ENCODE measurements around the gene GALE.
A peak's percentile ranks its signal among the peaks of the same experiment; 100 is the strongest.
"Not testable (repeated sequence)": the region's sequence is repeated elsewhere in the genome, so short reads cannot be mapped to it uniquely, and the experiment has no call there.

Gene GALE

GRCh38 chr1:23806280-23806679 is 5.7 kb upstream of the GALE start:
- peaks cover 4% of the 10 kb centered on the region for H3K4me1 ChIP-seq (ENCODE audit: control insufficient read depth, insufficient read depth, low read length)

GRCh38 chr1:23805025-23805424 is 4.5 kb upstream of the GALE start:
- H3K9ac ChIP-seq (ENCODE audit: low read depth, low read length), result no peak overlapping the region
- H3K27me3 ChIP-seq (ENCODE audit: control insufficient read depth, insufficient read depth, low read length), result no peaks in the 10 kb centered on the region
- H3K9me3 ChIP-seq (replicated peaks; ENCODE audit: low read length), result no peaks in the 10 kb centered on the region
- no peak overlapping the region for H3K4me3 ChIP-seq (ENCODE audit: low read length)
- peaks cover 6% of the 10 kb centered on the region for H3K4me1 ChIP-seq (ENCODE audit: control insufficient read depth, insufficient read depth, low read length)
- H3K36me3 ChIP-seq (ENCODE audit: insufficient read depth, low read length), result peaks cover 15% of the 10 kb centered on the region
- H3K4me2 ChIP-seq (ENCODE audit: low read length), result no peak overlapping the region

More at GRCh38 chr1:23806280-23806679, 5.7 kb upstream of the GALE start:
- Histone ChIP-seq H3K36me3 (ENCODE audit: insufficient read depth, low read length) (peaks cover 23% of the 10 kb centered on the region), H3K27me3 (ENCODE audit: control insufficient read depth, insufficient read depth, low read length) (no peaks in the 10 kb centered on the region), H3K9ac (ENCODE audit: low read depth, low read length) (no peak overlapping the region), H3K4me3 (ENCODE audit: low read length) (no peak overlapping the region), H3K9me3 (replicated peaks; ENCODE audit: low read length) (no peaks in the 10 kb centered on the region), H3K4me2 (ENCODE audit: low read length) (no peak overlapping the region)

- H3K4me2 ChIP-seq (ENCODE audit: low read length), result no peak overlapping the region
These were observed 3.8 kb upstream of the GALE start for GRCh38 chr1:23804183-23804835.

GRCh38 chr1:23803674-23804073 is 3.1 kb upstream of the GALE start:
- H3K27me3 ChIP-seq (ENCODE audit: control insufficient read depth, insufficient read depth, low read length), result no peaks in the 10 kb centered on the region
- H3K4me2 ChIP-seq (ENCODE audit: low read length), result no peak overlapping the region
- peaks cover 19% of the 10 kb centered on the region for H3K4me1 ChIP-seq (ENCODE audit: control insufficient read depth, insufficient read depth, low read length)
- no peak overlapping the region for H3K4me3 ChIP-seq (ENCODE audit: low read length)
- no peaks in the 10 kb centered on the region for H3K9me3 ChIP-seq (replicated peaks; ENCODE audit: low read length)
- H3K36me3 ChIP-seq (ENCODE audit: insufficient read depth, low read length), result peaks cover 21% of the 10 kb centered on the region
- H3K9ac ChIP-seq (ENCODE audit: low read depth, low read length), result no peak overlapping the region

More at GRCh38 chr1:23804183-23804835, 3.8 kb upstream of the GALE start:
- Histone ChIP-seq H3K9ac (ENCODE audit: low read depth, low read length) (no peak overlapping the region), H3K9me3 (replicated peaks; ENCODE audit: low read length) (no peaks in the 10 kb centered on the region), H3K27me3 (ENCODE audit: control insufficient read depth, insufficient read depth, low read length) (no peaks in the 10 kb centered on the region), H3K4me3 (ENCODE audit: low read length) (no peak overlapping the region), H3K36me3 (ENCODE audit: insufficient read depth, low read length) (peaks cover 15% of the 10 kb centered on the region), H3K4me1 (ENCODE audit: control insufficient read depth, insufficient read depth, low read length) (peaks cover 13% of the 10 kb centered on the region)

GRCh38 chr1:23802809-23803342 is 2.3 kb upstream of the GALE start:
- H3K9ac ChIP-seq (ENCODE audit: low read depth, low read length); H3K27me3 ChIP-seq (ENCODE audit: control insufficient read depth, insufficient read depth, low read length); H3K4me3 ChIP-seq (ENCODE audit: low read length); H3K4me2 ChIP-seq (ENCODE audit: low read length); H3K9me3 ChIP-seq (replicated peaks; ENCODE audit: low read length): not testable (repeated sequence)
- peaks cover 20% of the 10 kb centered on the region for H3K4me1 ChIP-seq (ENCODE audit: control insufficient read depth, insufficient read depth, low read length)
- H3K36me3 ChIP-seq (ENCODE audit: insufficient read depth, low read length), result peaks cover 25% of the 10 kb centered on the region

- Histone ChIP-seq H3K9me3 (replicated peaks; ENCODE audit: low read length) (no peaks in the 10 kb centered on the region), H3K9ac (ENCODE audit: low read depth, low read length) (no peak overlapping the region), H3K4me3 (ENCODE audit: low read length) (no peak overlapping the region), H3K4me2 (ENCODE audit: low read length) (no peak overlapping the region), H3K36me3 (ENCODE audit: insufficient read depth, low read length) (peaks cover 22% of the 10 kb centered on the region), H3K27me3 (ENCODE audit: control insufficient read depth, insufficient read depth, low read length) (no peaks in the 10 kb centered on the region), H3K4me1 (ENCODE audit: control insufficient read depth, insufficient read depth, low read length) (peaks cover 20% of the 10 kb centered on the region)
These were observed 1.3 kb upstream of the GALE start for GRCh38 chr1:23801876-23802275.

- H3K27me3 ChIP-seq (ENCODE audit: control insufficient read depth, insufficient read depth, low read length), result no peaks in the 10 kb centered on the region
- peak overlapping the region; percentile 97 for H3K4me2 ChIP-seq (ENCODE audit: low read length)
- H3K9me3 ChIP-seq (replicated peaks; ENCODE audit: low read length), result no peaks in the 10 kb centered on the region
- H3K4me3 ChIP-seq (ENCODE audit: low read length), result peak overlapping the region; percentile 96
- peak overlapping the region; percentile 83 for H3K9ac ChIP-seq (ENCODE audit: low read depth, low read length)
- H3K36me3 ChIP-seq (ENCODE audit: insufficient read depth, low read length), result peaks cover 27% of the 10 kb centered on the region
- H3K4me1 ChIP-seq (ENCODE audit: control insufficient read depth, insufficient read depth, low read length), result peaks cover 20% of the 10 kb centered on the region
These were observed 789 bp upstream of the GALE start for GRCh38 chr1:23801338-23801748.

GRCh38 chr1:23799570-23800399 is 769 bp downstream of the GALE start:
- H3K9ac ChIP-seq (ENCODE audit: low read depth, low read length), result peak overlapping the region; percentile 83
- peak overlapping the region; percentile 97 for H3K4me2 ChIP-seq (ENCODE audit: low read length)
- peak overlapping the region; percentile 96 for H3K4me3 ChIP-seq (ENCODE audit: low read length)
- H3K4me1 ChIP-seq (ENCODE audit: control insufficient read depth, insufficient read depth, low read length), result peaks cover 20% of the 10 kb centered on the region
- H3K36me3 ChIP-seq (ENCODE audit: insufficient read depth, low read length), result peaks cover 33% of the 10 kb centered on the region
- no peaks in the 10 kb centered on the region for H3K27me3 ChIP-seq (ENCODE audit: control insufficient read depth, insufficient read depth, low read length)
- no peaks in the 10 kb centered on the region for H3K9me3 ChIP-seq (replicated peaks; ENCODE audit: low read length)

GRCh38 chr1:23799255-23799569 is 1.3 kb downstream of the GALE start:
- peak overlapping the region; percentile 96 for H3K4me3 ChIP-seq (ENCODE audit: low read length)
- peaks cover 20% of the 10 kb centered on the region for H3K4me1 ChIP-seq (ENCODE audit: control insufficient read depth, insufficient read depth, low read length)
- no peaks in the 10 kb centered on the region for H3K9me3 ChIP-seq (replicated peaks; ENCODE audit: low read length)
- H3K4me2 ChIP-seq (ENCODE audit: low read length), result peak overlapping the region; percentile 97
- H3K27me3 ChIP-seq (ENCODE audit: control insufficient read depth, insufficient read depth, low read length), result no peaks in the 10 kb centered on the region
- peak overlapping the region; percentile 83 for H3K9ac ChIP-seq (ENCODE audit: low read depth, low read length)
- H3K36me3 ChIP-seq (ENCODE audit: insufficient read depth, low read length), result peaks cover 39% of the 10 kb centered on the region

- no peaks in the 10 kb centered on the region for H3K9me3 ChIP-seq (replicated peaks; ENCODE audit: low read length)
- no peak overlapping the region for H3K4me3 ChIP-seq (ENCODE audit: low read length)
- peak overlapping the region; percentile 83 for H3K9ac ChIP-seq (ENCODE audit: low read depth, low read length)
- H3K4me2 ChIP-seq (ENCODE audit: low read length), result peak overlapping the region; percentile 97
- peaks cover 20% of the 10 kb centered on the region for H3K4me1 ChIP-seq (ENCODE audit: control insufficient read depth, insufficient read depth, low read length)
- no peaks in the 10 kb centered on the region for H3K27me3 ChIP-seq (ENCODE audit: control insufficient read depth, insufficient read depth, low read length)
- peaks cover 40% of the 10 kb centered on the region for H3K36me3 ChIP-seq (ENCODE audit: insufficient read depth, low read length)
These were observed 1.9 kb downstream of the GALE start for GRCh38 chr1:23798662-23799142.

- Histone ChIP-seq H3K4me3 (ENCODE audit: low read length) (no peak overlapping the region), H3K9me3 (replicated peaks; ENCODE audit: low read length) (no peaks in the 10 kb centered on the region), H3K4me1 (ENCODE audit: control insufficient read depth, insufficient read depth, low read length) (peaks cover 27% of the 10 kb centered on the region), H3K27me3 (ENCODE audit: control insufficient read depth, insufficient read depth, low read length) (no peaks in the 10 kb centered on the region), H3K4me2 (ENCODE audit: low read length) (no peak overlapping the region), H3K36me3 (ENCODE audit: insufficient read depth, low read length) (peaks cover 50% of the 10 kb centered on the region), H3K9ac (ENCODE audit: low read depth, low read length) (no peak overlapping the region)
These were observed 2.8 kb downstream of the GALE start for GRCh38 chr1:23797478-23798448.

All from skeletal muscle satellite cell (primary cell).